ENCODE results near the gene SDC3.

DNA sequence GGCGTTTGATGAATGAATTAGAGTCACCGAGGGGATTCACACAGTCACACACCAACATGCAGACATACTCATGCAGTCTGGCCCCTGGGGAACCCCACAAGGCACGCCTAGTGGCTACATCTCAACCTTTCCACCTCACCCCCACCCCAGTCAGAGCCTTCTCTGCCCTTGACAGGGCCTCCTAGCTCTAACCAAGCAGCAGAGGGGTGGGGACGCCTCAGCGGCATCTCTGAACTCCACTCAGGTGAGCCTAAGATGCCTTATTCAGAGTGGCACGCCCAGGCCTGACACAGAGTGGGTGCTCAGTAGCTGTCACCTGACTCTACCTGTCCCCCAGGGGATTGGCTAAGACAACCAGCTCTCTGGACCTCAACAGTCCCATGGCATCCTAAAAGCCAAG, 3.7 kb upstream of the SDC3 start:
- TF ChIP-seq FOS (IDR thresholded peaks at IDR 0.05; ENCODE audit: borderline replicate concordance, extremely low read depth, insufficient read length) (no peak), POLR2A (IDR thresholded peaks at IDR 0.05; ENCODE audit: low read depth, low read length) (no peak), ESRRA (IDR thresholded peaks at IDR 0.05; ENCODE audit: low read length) (no peak), CHD4 (IDR thresholded peaks at IDR 0.05) (no peak), ZNF24 (IDR thresholded peaks at IDR 0.05) (no peak), SMARCA5 (IDR thresholded peaks at IDR 0.05) (no peak), HDAC6 (IDR thresholded peaks at IDR 0.05; ENCODE audit: unreplicated experiment) (no peak), EZH2 (IDR thresholded peaks at IDR 0.05; ENCODE audit: borderline replicate concordance, control insufficient read depth, low read depth, low read length) (no peak), TCF7 (IDR thresholded peaks at IDR 0.05; ENCODE audit: borderline replicate concordance) (no peak)
- TF ChIP-seq, protein P1, sequence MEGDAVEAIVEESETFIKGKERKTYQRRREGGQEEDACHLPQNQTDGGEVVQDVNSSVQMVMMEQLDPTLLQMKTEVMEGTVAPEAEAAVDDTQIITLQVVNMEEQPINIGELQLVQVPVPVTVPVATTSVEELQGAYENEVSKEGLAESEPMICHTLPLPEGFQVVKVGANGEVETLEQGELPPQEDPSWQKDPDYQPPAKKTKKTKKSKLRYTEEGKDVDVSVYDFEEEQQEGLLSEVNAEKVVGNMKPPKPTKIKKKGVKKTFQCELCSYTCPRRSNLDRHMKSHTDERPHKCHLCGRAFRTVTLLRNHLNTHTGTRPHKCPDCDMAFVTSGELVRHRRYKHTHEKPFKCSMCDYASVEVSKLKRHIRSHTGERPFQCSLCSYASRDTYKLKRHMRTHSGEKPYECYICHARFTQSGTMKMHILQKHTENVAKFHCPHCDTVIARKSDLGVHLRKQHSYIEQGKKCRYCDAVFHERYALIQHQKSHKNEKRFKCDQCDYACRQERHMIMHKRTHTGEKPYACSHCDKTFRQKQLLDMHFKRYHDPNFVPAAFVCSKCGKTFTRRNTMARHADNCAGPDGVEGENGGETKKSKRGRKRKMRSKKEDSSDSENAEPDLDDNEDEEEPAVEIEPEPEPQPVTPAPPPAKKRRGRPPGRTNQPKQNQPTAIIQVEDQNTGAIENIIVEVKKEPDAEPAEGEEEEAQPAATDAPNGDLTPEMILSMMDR (IDR thresholded peaks at IDR 0.05 in 2 of 3, conservative IDR thresholded peaks at IDR 0.05 in 1 of 3; ENCODE audit: control insufficient read depth in 2 of 3, extremely low read depth in 1 of 3, insufficient read depth in 1 of 3, low read depth in 3 of 3, low read length in 3 of 3): no peak
- TF ChIP-seq, protein P2, sequence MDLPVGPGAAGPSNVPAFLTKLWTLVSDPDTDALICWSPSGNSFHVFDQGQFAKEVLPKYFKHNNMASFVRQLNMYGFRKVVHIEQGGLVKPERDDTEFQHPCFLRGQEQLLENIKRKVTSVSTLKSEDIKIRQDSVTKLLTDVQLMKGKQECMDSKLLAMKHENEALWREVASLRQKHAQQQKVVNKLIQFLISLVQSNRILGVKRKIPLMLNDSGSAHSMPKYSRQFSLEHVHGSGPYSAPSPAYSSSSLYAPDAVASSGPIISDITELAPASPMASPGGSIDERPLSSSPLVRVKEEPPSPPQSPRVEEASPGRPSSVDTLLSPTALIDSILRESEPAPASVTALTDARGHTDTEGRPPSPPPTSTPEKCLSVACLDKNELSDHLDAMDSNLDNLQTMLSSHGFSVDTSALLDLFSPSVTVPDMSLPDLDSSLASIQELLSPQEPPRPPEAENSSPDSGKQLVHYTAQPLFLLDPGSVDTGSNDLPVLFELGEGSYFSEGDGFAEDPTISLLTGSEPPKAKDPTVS (IDR thresholded peaks at IDR 0.05; ENCODE audit: low read depth, low read length): no peak
